ACC112 (cell line): ENCODE data around the gene ABCC4.
"Not testable (repeated sequence)": the region's sequence is repeated elsewhere in the genome, so short reads cannot be mapped to it uniquely, and the experiment has no call there.

Experiments
- H2AFZ ChIP-seq: fragments of 200-600 bp; sonication (generic); one replicate; pipeline ENCODE4 v1.6.0; 2017; ENCODE audit warnings: antibody characterized with exemption, low read length; ENCODE audit not compliant: unreplicated experiment
- H3K27ac ChIP-seq: fragments of 200-600 bp; sonication (generic); 2 replicates; pipeline ENCODE4 v1.5.1; 2014; ENCODE audit warnings: low read depth, mild to moderate bottlenecking, antibody characterized with exemption, low read length, moderate library complexity
- H3K27me3 ChIP-seq: fragments of 200-600 bp; sonication (generic); 2 replicates; pipeline ENCODE4 v1.6.1; 2014; ENCODE audit warnings: mild to moderate bottlenecking, antibody characterized with exemption, low read length, moderate library complexity, mixed read lengths; ENCODE audit not compliant: insufficient read depth
- H3K36me3 ChIP-seq: fragments of 200-600 bp; sonication (generic); 2 replicates; pipeline ENCODE4 v1.6.1; 2016; ENCODE audit warnings: mild to moderate bottlenecking, antibody characterized with exemption, low read length, moderate library complexity, mixed read lengths; ENCODE audit not compliant: insufficient read depth
- H3K4me1 ChIP-seq: fragments of 200-600 bp; sonication (generic); one replicate; pipeline ENCODE4 v1.6.1; 2016; ENCODE audit warnings: low read length, mixed read lengths; ENCODE audit not compliant: insufficient read depth, unreplicated experiment, control insufficient read depth
- H3K4me3 ChIP-seq: fragments of 200-600 bp; sonication (generic); 2 replicates; pipeline ENCODE4 v1.5.1; 2014; ENCODE audit warnings: mild to moderate bottlenecking, low read depth, low read length
- H3K79me2 ChIP-seq: fragments of 200-600 bp; sonication (generic); one replicate; pipeline ENCODE4 v1.6.0; 2016; ENCODE audit warnings: low read length; ENCODE audit not compliant: control insufficient read depth, unreplicated experiment, insufficient read depth

Gene ABCC4

DNA sequence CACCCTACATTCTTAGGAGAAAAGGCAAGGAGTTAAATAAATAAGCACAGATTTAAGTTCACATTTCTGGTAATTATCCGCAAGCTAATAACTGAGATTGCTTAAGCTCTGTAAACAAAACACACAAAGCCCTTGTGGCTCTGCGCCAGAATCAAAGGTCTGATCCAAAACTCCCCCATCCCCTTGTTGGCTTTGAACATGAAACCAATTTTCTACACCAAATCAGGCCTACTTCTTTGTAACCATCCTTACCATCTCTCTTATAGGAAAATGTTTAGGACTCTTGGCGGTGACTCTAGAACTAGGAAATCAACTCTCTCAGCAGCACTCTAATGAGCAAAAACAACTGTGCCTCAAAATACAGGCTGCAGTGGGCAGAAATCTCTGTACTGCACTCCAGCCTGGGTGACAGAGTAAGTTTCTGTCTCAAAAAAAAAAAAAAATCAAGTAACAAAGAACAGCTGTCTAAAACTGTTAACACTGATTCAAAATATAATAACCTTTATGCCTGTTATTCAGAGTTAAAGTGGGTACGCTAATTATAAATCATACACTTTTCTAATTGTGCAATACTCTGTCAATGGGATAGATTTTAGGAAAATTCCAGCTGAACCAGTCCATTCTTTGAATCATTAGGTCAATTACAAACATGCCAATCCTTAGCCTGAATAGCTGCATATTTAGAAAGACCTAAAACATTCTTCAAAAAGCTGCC, 25.8 kb downstream of the ABCC4 start:
- Histone ChIP-seq H3K4me3 (no peak overlapping the region), H3K4me1 (peaks cover 19% of the 10 kb centered on the region), H2AFZ (no peak overlapping the region), H3K27me3 (no peaks in the 10 kb centered on the region), H3K79me2 (peaks cover 14% of the 10 kb centered on the region), H3K27ac (no peak overlapping the region), H3K36me3 (no peaks in the 10 kb centered on the region)

DNA sequence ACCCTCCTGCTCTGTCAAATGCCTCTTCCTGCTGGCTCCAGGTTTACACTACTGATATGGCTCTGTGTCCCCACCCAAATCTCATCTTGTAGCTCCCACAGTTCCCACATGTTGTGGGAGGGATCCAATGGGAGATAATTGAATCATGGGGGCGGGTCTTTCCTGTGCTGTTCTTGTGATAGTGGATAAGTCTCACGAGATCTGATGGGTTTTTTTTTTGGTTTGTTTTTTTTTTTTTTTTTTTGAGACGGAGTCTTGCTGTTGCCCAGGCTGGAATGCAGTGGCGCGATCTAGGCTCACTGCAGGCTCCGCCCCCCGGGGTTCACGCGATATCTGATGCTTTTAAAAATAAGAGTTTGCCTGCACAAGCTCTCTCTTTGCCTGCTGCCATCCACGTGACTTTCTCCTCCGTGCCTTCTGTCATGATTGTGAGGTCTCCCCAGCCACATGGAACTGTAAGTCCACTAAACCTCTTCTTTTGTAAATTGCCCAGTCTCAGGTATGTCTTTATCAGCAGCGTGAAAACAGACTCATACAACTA, 27.6 kb downstream of the ABCC4 start:
- H3K4me3 ChIP-seq, H3K36me3 ChIP-seq, H3K27ac ChIP-seq, H3K27me3 ChIP-seq, H2AFZ ChIP-seq: not testable (repeated sequence)
- H3K4me1 ChIP-seq: peaks cover 32% of the 10 kb centered on the region
- H3K79me2 ChIP-seq: peaks cover 22% of the 10 kb centered on the region

DNA sequence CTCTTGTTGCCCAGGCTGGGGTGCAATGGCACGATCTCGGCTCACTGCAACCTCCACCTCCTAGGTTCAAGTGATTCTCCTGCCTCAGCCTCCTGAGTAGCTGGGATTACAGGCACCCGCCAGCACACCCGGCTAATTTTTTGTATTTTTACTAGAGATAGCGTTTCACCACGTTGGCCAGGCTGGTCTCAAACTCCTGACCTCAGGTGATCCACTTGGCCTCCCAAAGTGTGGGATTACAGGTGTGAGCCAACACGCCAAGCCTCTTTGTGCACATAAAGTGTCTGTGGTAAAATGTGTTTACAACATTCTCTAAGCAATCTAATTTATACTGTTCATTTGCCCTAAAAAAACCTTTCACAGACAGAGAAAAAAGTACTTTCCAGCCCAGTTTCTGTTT, 29.2 kb downstream of the ABCC4 start:
- peak overlapping the region; percentile 43; the same call in 1 of the 2 replicates for H3K4me3 ChIP-seq
- not testable (repeated sequence) for H3K36me3 ChIP-seq, H3K27me3 ChIP-seq, H2AFZ ChIP-seq
- peaks cover 15% of the 10 kb centered on the region for H3K79me2 ChIP-seq
- H3K4me1 ChIP-seq: peaks cover 43% of the 10 kb centered on the region
- H3K27ac ChIP-seq: peak overlapping the region; percentile 75

DNA sequence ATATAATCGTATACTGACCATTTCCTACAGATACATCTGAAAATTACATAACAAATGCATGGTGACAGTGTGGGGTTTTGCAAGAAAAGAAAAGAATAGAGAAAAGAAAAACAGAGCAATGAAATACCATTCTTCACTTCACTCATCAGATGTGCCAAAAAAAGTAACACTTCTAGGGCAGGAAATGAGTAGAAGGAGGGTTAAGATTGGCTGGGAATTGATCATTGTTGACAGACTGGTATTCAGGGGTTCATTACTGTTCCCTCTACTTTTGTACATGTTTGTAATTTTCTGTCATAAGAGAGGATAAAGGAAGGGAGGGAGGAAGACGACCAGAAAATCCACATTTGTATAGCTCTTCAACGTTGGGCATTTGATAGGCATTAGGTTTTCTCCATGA, 31.5 kb downstream of the ABCC4 start:
- H3K27ac ChIP-seq: peak overlapping the region; percentile 75; the same call in 1 of the 2 replicates
- no peaks in the 10 kb centered on the region; the same call in 1 of the 2 replicates for H3K36me3 ChIP-seq
- no peak overlapping the region for H2AFZ ChIP-seq
- H3K27me3 ChIP-seq: no peaks in the 10 kb centered on the region
- H3K79me2 ChIP-seq: peaks cover 15% of the 10 kb centered on the region
- H3K4me3 ChIP-seq: no peak overlapping the region
- H3K4me1 ChIP-seq: peaks cover 40% of the 10 kb centered on the region

DNA sequence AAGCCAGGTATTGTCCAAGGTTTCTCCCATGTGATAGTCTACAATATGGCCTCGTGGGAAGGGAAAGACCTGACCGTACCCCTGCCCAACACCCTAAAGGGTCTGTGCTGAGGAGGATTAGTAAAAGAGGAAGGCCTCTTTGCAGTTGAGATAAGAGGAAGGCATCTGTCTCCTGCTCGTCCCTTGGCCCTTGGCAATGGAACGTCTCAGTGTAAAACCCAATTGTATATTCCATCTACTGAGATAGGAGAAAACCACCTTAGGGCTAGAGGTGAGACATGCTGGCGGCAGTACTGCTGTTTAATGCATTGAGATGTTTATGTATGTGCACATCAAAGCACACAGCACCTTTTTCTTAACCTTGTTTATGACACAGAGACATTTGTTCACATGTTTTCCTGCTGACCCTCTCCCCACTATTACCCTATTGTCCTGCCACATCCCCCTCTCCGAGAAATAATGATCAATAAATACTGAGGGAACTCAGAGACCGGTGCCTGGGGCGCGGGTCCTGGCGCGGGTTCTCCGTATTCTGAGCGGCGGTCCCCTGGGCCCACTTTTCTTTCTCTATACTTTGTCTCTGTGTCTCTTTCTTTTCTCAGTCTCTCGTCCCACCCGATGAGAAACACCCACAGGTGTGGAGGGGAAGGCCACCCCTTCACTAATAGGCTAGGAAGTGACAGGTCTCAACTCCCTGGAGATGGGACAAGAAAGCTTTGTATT, 32.7 kb downstream of the ABCC4 start:
- H3K27ac ChIP-seq: peak overlapping the region; percentile 82
- not testable (repeated sequence) for H3K36me3 ChIP-seq

DNA sequence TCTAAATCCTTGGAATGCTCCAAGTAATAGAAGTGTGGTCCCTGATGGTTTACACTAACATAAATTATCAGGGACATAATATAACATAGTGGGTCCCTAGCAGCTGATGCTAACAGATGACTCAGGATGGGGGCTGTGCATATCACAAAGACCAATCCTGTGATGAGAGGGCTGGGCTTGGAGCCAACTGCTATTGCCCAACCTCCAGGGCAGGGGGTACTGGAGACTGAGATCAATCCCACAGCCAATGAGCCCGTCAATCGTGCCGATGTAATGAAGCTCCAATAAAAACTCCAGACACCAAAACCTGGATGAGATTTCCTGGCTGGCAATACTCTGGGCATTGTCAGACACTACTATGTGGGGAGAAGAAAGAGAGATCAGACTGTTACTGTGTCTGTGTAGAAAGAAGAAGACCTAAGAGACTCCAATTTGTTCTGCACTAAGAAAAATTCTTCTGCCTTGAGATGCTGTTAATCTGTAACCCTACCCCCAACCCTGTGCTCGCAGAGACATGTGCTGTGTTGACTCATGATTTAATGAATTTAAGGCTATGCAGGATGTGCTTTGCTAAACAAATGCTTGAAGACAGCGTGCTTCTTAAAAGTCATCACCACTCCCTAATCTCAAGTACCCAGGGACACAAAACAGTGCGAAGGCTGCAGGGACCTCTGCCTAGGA, 33.4 kb downstream of the ABCC4 start:
- peak overlapping the region; percentile 52 for H3K4me3 ChIP-seq
- H3K27me3 ChIP-seq: no peaks in the 10 kb centered on the region
- peaks cover 13% of the 10 kb centered on the region for H3K79me2 ChIP-seq
- peak overlapping the region; percentile 63 for H2AFZ ChIP-seq
- peaks cover 40% of the 10 kb centered on the region for H3K4me1 ChIP-seq
- H3K36me3 ChIP-seq: no peaks in the 10 kb centered on the region; the same call in 1 of the 2 replicates
- peak overlapping the region; percentile 82 for H3K27ac ChIP-seq

More for the DNA sequence above, 32.7 kb downstream of the ABCC4 start:
- Histone ChIP-seq H3K79me2 (peaks cover 16% of the 10 kb centered on the region), H3K4me1 (peaks cover 40% of the 10 kb centered on the region)
- not testable (repeated sequence) for H2AFZ ChIP-seq, H3K4me3 ChIP-seq, H3K27me3 ChIP-seq

DNA sequence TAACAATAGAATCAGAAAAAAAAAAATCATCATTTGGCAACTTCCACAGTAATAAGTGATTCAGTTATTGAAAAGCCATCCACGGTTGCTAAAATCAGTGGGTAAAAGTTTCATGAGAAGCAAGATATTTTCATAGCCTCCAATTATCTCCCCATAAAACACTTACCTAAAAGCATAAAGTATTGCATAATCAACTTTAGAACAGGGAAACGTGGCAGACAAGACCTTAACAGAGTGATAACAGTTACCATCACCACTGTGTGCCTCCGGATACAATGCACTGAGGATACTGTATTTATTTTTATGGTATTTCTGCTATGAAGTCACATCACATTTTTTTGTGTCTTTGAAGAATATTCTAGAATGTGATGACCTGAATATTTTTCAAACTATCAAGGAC, 37.0 kb downstream of the ABCC4 start:
- H3K27me3 ChIP-seq: no peaks in the 10 kb centered on the region
- no peaks in the 10 kb centered on the region; the same call in 1 of the 2 replicates for H3K36me3 ChIP-seq
- H3K4me3 ChIP-seq: no peak overlapping the region
- H3K79me2 ChIP-seq: peaks cover 4% of the 10 kb centered on the region
- no peak overlapping the region for H3K27ac ChIP-seq
- peaks cover 18% of the 10 kb centered on the region for H3K4me1 ChIP-seq
- H2AFZ ChIP-seq: no peak overlapping the region

DNA sequence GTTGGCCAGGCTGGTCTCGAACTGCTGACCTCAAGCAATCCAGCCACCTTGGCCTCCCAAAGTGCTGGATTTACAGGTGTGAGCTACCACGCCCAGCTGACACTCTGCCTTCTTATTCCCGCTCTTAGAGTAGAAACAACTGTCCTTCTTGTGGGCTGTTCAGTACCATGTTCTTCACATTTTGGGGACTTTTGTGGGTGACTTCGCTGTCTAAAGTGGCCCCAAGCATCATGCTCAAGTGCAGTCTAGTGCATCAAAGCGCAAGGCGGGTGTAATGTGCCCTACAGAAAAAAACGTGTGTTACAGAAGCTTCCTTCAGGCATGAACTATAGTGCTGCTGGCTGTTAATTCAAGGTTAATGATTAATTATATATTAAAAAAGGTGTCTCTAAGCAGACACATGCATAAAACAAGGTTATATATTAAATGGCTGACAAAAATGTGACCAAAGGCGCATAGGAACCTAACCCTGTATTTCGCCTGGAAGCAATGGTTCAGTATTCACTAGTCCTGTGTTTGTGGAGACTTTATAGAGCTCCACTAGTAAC, 38.3 kb downstream of the ABCC4 start:
- H3K4me3 ChIP-seq: no peak overlapping the region
- peaks cover 4% of the 10 kb centered on the region for H3K79me2 ChIP-seq
- H3K27me3 ChIP-seq: no peaks in the 10 kb centered on the region
- no peaks in the 10 kb centered on the region; the same call in 1 of the 2 replicates for H3K36me3 ChIP-seq
- H2AFZ ChIP-seq: no peak overlapping the region
- peaks cover 7% of the 10 kb centered on the region for H3K4me1 ChIP-seq
- H3K27ac ChIP-seq: no peak overlapping the region

DNA sequence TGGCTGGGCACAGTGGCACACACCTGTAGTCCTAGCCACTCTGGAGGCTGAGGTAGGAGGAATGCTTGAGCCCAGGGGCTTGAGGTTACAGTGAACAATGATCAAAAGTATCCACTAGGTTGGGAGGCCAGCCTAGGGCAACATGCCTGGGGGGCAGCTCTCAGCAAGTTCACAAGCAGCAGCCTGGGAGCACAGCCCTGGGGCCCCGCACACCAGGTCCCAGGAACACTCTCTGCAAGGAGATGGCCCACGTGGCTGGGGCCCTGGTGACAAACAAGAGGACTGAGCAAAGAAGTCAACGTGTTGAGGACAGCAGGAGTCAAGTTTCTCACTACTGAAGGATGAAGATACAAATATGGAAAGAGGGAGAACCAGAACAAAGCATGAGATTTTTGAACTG, 39.3 kb downstream of the ABCC4 start:
- H2AFZ ChIP-seq: no peak overlapping the region
- H3K36me3 ChIP-seq: no peaks in the 10 kb centered on the region; the same call in 1 of the 2 replicates
- H3K79me2 ChIP-seq: peaks cover 4% of the 10 kb centered on the region
- H3K4me1 ChIP-seq: peaks cover 1% of the 10 kb centered on the region
- no peak overlapping the region for H3K27ac ChIP-seq
- H3K4me3 ChIP-seq: no peak overlapping the region
- H3K27me3 ChIP-seq: no peaks in the 10 kb centered on the region

DNA sequence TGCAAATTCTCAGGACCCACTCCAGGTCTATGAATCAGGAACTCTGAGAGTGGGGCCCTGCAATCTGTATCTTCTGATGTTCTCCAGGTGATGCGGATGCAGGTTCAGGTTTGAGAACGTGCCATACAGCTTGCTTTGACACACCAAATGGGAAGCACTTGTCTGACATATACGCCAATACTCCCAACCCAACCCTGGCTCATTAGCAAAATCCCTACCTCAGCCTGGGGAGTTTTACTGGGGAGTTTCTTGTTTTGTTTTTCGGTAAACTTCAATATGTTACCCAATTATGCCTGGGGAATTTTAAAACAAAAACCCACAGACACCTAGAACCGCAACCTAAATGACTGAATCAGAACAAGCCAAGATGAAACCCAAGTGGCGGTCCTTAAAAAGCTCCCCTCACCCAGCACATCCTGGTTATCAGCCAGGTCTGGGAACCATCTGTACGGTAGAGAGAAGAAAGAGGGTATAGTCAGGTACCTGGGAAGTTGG, 41.2 kb downstream of the ABCC4 start:
- H3K4me3 ChIP-seq: no peak overlapping the region
- no peaks in the 10 kb centered on the region for H3K27me3 ChIP-seq
- H3K4me1 ChIP-seq: peaks cover 13% of the 10 kb centered on the region
- peaks cover 4% of the 10 kb centered on the region for H3K79me2 ChIP-seq
- H2AFZ ChIP-seq: no peak overlapping the region
- no peak overlapping the region for H3K27ac ChIP-seq
- H3K36me3 ChIP-seq: no peaks in the 10 kb centered on the region
